ENCODE measurements around the gene TMED3. TPM values are rescaled to one million over a fixed set of nuclear protein-coding genes. Genes with fewer than 3 reads are reported as not detected.

The TMED3 gene
- total and polyA plus RNA-seq, 2 donors (not counting 3 experiments of a cell fraction or from before 2014, with no cell fraction given) = 105 to 322 TPM

- no peaks in the 10 kb centered on the region for H4K20me1 ChIP-seq (replicated peaks; ENCODE audit: control insufficient read depth, extremely low read depth, insufficient read depth, low read length)
- no peak overlapping the region for H3K4me2 ChIP-seq (ENCODE audit: insufficient read depth, low read length)
- FAIRE-seq (no peak), DNase-seq (ENCODE audit: low read depth, low spot score) (no peak)
- dilution Hi-C loops (cut with MboI; ENCODE audit: extremely low pct_ligation_motif_present, low sequenced_read_pairs) = no loop called here
- H3K36me3 ChIP-seq (ENCODE audit: control insufficient read depth in 2 of 2, extremely low read depth in 1 of 2, insufficient read depth in 2 of 2, low read length in 2 of 2) = no peaks in the 10 kb centered on the region
- no peak overlapping the region for H3K9ac ChIP-seq (replicated peaks; ENCODE audit: extremely low read depth, insufficient read depth, low read length)
- H3K9me1 ChIP-seq (replicated peaks; ENCODE audit: control insufficient read depth, extremely low read depth, insufficient read depth, low read length) = no peaks in the 10 kb centered on the region
- no peaks in the 10 kb centered on the region for H3K9me3 ChIP-seq (replicated peaks; ENCODE audit: control insufficient read depth, insufficient read depth, low read length)
- H3K27ac ChIP-seq (ENCODE audit: insufficient read depth, low read depth, low read length) = no peak overlapping the region
- no peaks in the 10 kb centered on the region for H3K27me3 ChIP-seq (ENCODE audit: control insufficient read depth in 2 of 2, insufficient read depth in 2 of 2, low read length in 2 of 2)
- BruUV-seq (replicated peaks) = no TSS peak
- CTCF ChIA-PET = interaction anchor here (0.9 to 4.2 kb wide), 2 partner anchors 8 to 649 kb away, joined by 3 to 32 read pairs; no protein-coding TSS in a partner anchor
- H3K4me3 ChIP-seq (replicated peaks in 1 of 3; ENCODE audit: insufficient read depth in 1 of 3, low read depth in 1 of 3, low read length in 3 of 3) = no peak overlapping the region
- no peak overlapping the region for H2AFZ ChIP-seq (ENCODE audit: low read depth, low read length)
- no peaks in the 10 kb centered on the region for H3K4me1 ChIP-seq (ENCODE audit: control insufficient read depth, extremely low read depth, insufficient read depth, low read length)
- POLR2A ChIA-PET = no interaction called here
- no peaks in the 10 kb centered on the region for H3K79me2 ChIP-seq (ENCODE audit: control insufficient read depth, insufficient read depth, low read length)
- TF ChIP-seq POLR2A (IDR thresholded peaks at IDR 0.05; ENCODE audit: low read depth, low read length) = no peak
- no peak for TF ChIP-seq FOS (IDR thresholded peaks at IDR 0.05; ENCODE audit: borderline replicate concordance, insufficient read depth, low read length)
- no peak for TF ChIP-seq MYC (IDR thresholded peaks at IDR 0.05; ENCODE audit: low read depth, low read length)
- TF ChIP-seq EZH2 (IDR thresholded peaks at IDR 0.05; ENCODE audit: borderline replicate concordance, low read depth, low read length, severe bottlenecking) = no peak
- TF ChIP-seq JUN (IDR thresholded peaks at IDR 0.05; ENCODE audit: borderline replicate concordance, insufficient read depth, insufficient read length, low read depth) = no peak
- TF ChIP-seq, protein P1, sequence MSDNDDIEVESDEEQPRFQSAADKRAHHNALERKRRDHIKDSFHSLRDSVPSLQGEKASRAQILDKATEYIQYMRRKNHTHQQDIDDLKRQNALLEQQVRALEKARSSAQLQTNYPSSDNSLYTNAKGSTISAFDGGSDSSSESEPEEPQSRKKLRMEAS (IDR thresholded peaks at IDR 0.05; ENCODE audit: insufficient read depth, insufficient read length) = no peak
- TF ChIP-seq POLR2AphosphoS5 (IDR thresholded peaks at IDR 0.05; ENCODE audit: insufficient read depth, low read depth, low read length) = no peak
- TF ChIP-seq, protein P2, sequence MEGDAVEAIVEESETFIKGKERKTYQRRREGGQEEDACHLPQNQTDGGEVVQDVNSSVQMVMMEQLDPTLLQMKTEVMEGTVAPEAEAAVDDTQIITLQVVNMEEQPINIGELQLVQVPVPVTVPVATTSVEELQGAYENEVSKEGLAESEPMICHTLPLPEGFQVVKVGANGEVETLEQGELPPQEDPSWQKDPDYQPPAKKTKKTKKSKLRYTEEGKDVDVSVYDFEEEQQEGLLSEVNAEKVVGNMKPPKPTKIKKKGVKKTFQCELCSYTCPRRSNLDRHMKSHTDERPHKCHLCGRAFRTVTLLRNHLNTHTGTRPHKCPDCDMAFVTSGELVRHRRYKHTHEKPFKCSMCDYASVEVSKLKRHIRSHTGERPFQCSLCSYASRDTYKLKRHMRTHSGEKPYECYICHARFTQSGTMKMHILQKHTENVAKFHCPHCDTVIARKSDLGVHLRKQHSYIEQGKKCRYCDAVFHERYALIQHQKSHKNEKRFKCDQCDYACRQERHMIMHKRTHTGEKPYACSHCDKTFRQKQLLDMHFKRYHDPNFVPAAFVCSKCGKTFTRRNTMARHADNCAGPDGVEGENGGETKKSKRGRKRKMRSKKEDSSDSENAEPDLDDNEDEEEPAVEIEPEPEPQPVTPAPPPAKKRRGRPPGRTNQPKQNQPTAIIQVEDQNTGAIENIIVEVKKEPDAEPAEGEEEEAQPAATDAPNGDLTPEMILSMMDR (IDR thresholded peaks at IDR 0.05; ENCODE audit: extremely low read depth in 1 of 2, insufficient read depth in 1 of 2, low read depth in 1 of 2, low read length in 2 of 2) = no peak
- no peak for TF ChIP-seq GATA2 (IDR thresholded peaks at IDR 0.05; ENCODE audit: insufficient read depth, insufficient read length, low read depth, low read length)
- intact Hi-C loops (cut with micrococcal nuclease) = no loop called here
Measured at GRCh38 chr15:79357566-79357965, 46.7 kb downstream of the TMED3 start.
